GM12878 (cell line): ENCODE results near the gene DHCR24.

Experiments
- CTCF ChIP-seq, 3 experiments: IDR thresholded peaks in 2 of 3; conservative IDR thresholded peaks in 1 of 3; 2 replicates each; pipeline ENCODE4 v1.5.1; 2011; ENCODE audit warnings: low read depth in 3 of 3, low read length in 3 of 3, mild to moderate bottlenecking in 3 of 3, control low read depth in 2 of 3, moderate library complexity in 2 of 3, inconsistent platforms in 1 of 3, mixed read lengths in 1 of 3; ENCODE audit not compliant: control insufficient read depth in 2 of 3, insufficient read depth in 1 of 3; ENCODE audit errors: extremely low read depth in 1 of 3
- TF ChIP-seq, protein P1 (sequence below): IDR thresholded peaks from 2 replicates; pipeline ENCODE4 v1.6.1; 2012; ENCODE audit warnings: low read depth, low read length, improper control_type of control experiment

DNA sequence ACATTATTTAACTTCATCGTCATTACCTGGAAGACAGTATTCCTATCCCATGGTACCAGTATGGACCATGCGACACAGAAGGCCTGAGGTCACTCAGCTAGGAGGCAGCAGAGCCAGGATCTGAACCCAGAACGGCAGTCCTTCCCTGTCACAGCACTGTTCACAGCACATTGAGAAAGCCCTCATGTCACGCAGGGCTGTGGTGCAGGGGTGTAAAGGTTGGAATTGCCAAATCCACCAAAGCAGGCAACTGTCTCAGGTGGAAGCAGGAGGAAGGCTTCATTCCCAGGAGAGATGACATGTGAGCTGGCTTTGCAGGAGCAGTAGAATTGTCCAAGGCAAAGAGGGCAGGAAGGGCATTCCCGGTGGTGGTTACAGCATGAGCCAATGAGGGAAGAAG lies 75.9 kb downstream of the DHCR24 start:
- TF ChIP-seq, protein P1, sequence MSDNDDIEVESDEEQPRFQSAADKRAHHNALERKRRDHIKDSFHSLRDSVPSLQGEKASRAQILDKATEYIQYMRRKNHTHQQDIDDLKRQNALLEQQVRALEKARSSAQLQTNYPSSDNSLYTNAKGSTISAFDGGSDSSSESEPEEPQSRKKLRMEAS = no peak
- no peak for TF ChIP-seq CTCF (IDR thresholded peaks at IDR 0.05 in 2 of 3, conservative IDR thresholded peaks at IDR 0.05 in 1 of 3; ENCODE audit: control insufficient read depth in 2 of 3, extremely low read depth in 1 of 3, insufficient read depth in 1 of 3, low read depth in 3 of 3, low read length in 3 of 3)
